CD4-positive, alpha-beta T cell treated with Interleukin-2 at 100 ng/mL for 4 hours (primary cell): ENCODE results near the gene DAPK3.
"Not testable (repeated sequence)": the region's sequence is repeated elsewhere in the genome, so short reads cannot be mapped to it uniquely, and the experiment has no call there.

ENCODE experiments used
- DNase-seq: peaks from one replicate; pipeline ENCODE4 v3.0.0-alpha.2; 2020; ENCODE audit warnings: low spot score

The DAPK3 gene

DNA sequence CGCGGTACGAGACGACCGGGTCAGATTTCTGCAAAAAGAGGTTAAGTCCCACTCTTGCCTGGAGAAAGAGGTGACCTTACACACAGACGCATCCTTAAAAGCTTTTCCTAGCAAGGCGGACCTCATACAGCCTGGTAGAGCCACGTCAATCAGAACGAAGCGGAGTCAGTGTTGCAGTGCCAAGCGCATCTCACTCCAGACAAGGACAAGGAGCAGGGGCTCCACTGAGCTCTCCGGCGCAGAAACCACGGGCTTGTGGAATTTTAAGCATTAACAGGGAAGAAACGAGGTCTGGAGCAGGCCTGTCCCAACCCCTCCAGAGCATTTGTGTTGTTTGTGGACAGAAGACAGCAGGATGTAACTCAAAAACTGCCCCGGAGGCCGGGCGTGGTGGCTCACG lies 7.2 kb upstream of the DAPK3 start:
- no peak for DNase-seq

DNA sequence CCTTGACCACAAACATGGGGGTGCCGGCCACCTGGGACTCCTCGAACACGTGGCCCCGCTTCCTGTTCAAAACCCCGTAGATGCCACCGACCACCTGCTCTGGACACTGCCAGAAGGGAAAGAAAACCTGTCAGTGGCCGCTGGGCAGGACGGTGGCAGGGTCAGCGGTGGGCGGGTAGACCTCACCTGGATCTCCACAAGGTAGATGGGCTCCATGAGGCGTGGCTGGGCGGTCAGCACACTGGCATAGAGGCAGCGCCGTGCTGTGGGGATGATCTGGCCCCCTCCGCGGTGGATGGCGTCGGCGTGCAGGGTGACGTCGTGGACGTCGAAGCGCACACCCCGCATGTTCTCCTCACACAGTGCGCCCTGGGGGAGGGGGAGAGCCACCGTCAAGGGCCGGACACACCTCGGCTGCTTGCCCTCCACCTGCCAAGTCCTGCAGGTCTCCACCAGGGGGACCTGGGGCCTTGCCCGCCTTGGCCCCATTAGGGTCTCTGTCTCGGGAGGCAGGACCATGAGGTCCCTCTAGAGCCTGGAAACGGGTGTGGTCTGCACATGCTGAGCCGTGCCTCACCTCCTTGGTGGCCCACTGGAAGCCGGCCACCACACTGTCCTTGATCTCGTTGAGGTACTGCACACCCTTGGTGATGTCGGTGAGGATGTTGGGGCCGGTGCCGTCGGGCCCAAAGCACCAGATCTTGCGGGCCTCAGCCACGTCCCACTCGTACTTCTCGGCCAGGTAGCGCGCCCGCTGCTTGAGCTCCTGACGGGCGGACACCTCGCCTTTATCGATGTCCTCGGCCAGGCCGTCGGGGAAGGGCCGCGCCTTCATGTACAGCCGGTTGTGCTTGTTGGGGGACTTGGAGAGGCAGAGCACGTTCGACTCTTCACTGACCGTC lies 6.6 kb upstream of the DAPK3 start:
- no peak for DNase-seq

DNA sequence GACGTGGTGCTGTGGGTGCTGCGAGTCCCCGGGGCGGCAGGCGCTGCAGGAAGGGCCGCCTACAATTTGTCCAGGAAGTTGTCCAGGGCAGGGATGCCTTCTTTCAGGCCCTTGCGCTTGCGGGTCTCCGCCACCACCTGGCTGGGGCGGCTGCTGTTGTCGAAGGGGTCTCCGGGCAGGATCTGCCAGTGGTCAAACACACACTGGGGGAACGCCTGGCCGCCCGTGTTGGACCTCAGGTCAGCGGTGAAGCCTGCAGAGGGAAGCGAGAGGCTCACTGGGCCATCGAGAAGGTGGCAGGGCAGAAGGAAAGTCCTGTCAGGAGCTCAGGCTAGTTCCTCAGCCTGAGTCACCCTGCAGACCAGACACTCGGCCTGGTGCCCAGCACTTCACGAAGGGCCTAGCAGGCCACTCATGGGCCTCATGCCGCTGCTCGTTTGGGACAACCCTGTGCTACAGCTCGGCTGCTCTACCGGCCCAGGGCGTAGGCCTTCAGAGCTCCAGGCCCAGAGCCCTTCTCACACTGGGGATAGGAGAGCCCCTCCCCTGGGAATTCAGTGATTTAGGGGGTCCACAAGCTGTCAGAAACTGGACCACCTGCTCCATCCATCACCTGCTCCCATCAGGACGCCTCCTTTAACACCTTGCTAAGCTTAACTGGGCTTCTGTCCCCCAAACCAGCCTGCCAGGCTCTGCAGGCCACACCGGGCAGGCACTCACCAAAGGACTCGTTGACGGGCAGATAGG lies 5.8 kb upstream of the DAPK3 start:
- DNase-seq, result no peak

DNA sequence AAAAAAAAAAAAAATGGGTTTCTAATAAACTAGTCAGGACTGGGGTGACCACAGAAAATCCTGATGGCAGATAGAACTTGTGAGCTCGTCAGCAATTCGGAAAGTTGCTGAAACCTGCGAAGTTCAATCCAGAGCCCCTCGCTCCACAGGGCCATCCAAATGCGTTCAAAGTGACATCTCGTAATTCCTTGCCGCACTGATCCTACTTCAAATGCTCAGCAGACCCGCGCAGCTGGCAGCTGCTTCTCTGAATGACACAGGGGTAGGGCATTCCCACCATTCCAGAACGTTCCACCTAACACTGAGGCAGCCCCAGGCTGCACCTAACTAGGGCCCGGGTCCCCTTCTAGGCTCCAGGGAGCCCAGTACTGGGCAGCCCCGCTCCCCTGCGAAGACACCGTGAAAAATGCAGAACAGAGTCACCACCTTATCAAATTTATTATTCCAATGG lies 4.8 kb upstream of the DAPK3 start:
- no peak for DNase-seq

DNA sequence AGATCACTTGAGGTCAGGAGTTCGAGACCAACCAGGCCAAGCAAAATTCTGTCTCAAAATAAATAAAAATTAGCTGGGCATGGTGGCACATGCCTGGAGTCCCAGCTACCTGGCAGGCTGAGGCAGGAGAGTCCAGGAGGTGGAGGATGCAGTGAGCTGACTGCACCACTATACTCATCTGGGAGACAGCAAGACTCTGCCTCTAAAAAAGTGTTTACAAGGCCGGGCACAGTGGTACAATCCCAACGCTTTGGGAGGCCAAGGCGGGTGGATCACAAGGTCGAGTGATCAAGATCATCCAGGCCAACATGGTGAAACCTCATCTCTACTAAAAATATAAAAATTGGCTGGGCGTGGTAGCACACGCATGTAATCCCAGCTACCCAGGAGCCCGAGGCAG lies 4.2 kb upstream of the DAPK3 start:
- DNase-seq, result no peak

DNA sequence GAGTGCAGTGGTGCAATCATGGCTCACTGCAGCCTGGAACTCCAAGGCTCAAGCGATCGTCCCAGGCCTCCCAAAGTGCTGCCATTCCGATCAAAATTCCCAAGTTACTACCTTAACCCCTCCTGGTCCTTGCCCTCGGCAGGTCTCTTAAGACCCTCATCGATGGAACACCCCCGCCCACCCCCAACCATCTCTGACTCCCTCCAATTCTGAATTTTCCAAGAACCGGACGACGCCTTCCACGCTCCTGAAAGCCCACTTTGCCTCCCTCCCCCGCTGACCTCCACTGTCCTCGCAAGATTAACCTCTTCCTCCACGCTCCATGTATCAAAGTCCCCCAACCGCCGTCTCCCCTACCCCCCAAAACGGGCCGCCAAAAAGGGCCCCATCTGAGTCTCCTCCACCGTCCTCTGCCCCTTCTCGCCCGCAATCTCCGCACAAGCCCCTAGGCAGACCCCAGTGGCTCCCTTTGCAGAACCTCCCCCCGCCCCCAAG lies 539 bp downstream of the DAPK3 start:
- DNase-seq, result no peak

DNA sequence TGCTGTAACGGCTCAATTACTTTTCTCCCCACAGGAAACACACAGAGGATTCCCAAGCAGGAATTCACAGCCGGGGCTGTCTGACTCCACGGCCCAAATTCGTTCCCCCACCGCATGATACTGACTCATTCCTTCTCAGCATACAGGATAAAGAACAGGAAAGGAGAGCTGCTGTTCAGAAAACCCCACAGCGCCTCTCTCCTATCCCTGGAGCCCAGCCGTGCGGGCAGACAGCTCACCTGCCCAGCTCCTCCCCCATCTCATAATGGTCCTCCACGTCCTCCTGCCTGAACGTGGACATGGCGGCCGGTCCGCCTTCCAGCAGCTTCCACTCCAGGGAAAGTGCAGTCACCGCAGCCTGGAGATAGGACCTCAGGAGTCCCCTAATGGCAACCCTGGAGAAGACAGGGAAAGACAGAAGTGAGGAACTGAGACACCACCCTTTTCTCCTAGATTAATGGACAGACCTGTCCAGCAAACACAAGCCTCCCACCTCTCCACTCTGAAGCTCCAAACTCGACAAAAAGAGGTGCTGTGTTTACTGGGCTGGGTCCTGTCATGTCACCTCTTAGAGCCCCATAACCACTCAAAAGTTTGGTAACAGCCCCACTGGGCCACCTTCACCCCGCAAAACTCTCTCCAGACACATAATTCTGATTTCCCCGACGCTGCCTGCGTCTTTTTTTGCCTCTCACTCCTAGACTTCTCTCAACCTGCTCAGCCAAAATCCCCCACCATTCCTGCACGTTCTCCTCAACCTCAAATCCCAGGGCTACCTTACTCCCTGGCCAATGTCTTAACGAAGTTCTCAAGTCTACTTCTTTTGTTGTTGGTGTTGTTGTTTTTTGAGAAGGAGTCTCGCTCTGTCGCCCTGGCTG lies 1.2 kb downstream of the DAPK3 start:
- DNase-seq, result no peak

DNA sequence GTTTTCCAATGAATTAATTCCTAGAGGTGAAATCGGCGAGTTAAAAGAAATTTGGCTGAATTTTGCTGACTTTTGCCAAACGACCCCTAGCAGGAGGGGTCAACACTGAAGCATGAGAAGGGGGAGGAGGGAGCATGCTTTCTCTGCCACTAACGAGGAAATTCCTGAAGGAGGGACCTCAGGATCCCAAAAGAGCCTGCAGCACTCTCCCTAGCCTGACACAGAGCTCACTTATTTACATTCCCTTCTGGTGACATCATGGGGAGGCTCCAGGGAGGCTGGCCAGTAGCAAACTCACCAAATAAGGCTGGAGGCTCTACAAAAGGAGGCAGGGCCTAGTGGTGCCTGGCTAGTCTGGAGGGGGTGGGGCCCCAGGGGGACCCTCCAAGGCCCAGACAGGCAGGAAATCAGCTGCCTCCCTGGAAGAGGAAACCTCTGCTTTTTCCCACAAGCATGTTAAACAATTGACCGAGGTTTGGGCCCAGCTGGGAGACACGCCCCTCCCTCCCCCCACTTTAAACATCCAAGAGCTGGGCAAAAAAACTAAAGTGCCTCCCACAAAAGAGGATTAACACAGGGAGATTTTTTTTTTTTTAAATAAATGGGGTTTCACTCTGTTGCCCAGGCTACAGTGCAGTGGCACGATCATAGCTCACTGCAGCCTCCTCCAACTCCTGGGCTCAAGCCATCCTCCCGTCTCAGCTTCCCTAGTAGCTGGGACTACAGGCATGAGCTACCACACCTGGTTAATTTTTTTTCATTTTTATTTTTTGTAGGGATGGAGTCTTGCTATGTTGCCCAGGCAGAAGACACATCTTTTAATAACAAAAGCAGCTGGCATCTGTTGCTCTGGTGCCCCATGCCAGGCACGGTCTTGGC lies 2.1 kb downstream of the DAPK3 start:
- DNase-seq, result no peak

DNA sequence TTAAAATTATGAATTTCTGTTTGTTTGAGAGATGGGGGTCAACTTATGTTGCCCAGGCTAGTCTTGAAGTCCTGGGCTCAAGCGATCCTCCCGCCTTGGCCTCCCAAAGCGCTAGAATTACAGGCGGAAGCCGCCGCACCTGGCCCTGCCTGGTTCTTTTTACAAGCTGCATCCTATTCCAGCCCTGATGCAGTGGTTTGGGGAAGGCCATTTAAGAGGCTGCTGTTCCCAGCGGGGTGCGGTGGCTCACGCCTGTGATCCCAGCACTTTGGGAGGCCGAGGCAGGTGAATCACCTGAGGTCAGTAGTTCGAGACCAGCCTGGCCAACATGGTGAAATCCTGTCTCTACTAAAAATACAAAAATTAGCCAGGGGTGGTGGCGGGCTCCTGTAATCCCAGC lies 2.9 kb downstream of the DAPK3 start:
- DNase-seq, result not testable (repeated sequence)

DNA sequence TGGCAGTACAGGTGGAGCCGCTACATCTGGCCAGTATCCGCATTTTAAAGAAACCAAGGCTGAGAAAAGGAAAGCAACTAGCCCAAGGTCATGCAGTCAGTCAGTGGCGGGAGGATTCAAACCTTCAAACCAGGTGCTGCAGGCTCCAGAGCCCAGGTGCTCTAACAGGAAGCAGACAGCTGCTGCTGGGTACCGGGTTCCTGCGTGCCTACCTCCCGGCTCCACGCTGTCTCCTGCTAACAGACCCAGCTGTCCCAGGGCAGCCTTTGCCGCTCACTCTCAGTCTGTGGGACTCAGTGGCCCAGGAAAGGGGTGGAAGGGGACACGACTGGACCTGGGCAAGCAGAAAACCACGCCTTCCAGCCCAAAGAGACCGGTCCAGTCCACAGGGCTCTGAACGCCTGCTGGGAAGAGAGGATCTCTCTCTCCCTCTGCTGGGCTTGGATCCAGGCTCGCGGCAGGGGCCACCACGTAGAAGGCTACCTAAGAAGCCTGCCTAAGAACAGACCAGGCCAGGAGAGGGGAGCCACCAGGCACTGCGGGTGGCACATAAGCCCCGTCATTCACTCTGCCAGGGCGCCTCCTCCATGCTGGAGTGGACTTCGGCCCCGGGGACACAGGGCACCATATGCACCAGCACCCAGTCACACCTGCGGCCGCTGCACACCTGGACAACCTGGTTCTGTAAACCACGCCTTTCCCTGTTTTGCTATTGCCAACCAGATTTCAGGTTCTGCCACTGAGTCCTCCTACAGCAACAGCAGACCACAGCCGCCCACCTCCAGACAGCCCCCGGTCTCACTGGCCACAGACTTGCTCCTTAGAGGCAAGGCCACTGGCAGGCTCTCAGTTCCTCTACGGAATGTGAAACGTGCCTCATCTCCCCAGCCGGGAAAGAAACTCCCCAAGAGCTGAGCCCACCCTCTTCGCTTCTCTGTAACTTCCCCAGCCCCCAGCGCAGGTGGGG lies 4.6 kb downstream of the DAPK3 start:
- DNase-seq, result no peak

DNA sequence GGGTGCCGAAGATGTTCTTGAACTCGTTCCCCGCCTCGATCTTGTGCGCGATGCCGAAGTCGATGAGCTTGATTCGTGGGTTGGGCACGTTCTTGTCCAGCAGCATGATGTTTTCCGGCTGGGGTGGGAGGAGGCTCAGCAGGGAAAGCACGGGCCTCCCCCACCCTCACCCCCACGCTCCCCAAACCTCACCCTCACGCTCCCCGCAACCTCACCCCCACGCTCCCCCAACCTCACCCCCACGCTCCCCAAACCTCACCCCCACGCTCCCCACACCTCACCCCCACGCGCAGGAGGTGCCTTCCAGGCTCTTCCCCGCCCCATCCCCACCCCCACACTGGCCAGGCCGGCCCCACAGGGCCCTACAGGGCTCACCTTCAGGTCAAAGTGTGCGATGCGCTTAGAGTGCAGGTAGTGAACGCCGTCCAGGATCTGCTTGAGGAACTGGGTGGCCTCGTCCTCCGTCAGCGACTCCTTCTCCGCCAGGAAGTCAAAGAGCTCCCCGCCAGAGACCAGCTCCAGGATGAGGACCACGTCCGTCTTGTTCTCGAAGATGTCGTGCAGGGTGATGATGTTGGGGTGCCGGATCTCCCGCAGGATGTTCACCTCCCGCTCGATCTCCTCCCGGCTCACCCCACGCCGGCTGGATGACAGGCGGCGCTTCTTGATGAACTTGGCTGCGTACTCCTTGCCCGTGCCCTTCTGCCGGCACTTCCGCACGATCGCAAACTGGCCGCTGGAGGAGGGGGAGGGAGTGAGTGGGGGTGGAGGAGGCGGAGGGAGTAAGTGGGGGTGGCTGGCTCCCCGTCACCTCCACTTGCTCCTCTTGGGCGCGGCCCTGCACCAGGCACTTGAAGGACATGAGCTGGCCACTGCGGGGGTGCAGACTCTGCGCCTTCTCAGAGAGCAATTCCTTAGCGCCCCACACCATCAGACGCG lies 6.4 kb downstream of the DAPK3 start:
- no peak for DNase-seq

DNA sequence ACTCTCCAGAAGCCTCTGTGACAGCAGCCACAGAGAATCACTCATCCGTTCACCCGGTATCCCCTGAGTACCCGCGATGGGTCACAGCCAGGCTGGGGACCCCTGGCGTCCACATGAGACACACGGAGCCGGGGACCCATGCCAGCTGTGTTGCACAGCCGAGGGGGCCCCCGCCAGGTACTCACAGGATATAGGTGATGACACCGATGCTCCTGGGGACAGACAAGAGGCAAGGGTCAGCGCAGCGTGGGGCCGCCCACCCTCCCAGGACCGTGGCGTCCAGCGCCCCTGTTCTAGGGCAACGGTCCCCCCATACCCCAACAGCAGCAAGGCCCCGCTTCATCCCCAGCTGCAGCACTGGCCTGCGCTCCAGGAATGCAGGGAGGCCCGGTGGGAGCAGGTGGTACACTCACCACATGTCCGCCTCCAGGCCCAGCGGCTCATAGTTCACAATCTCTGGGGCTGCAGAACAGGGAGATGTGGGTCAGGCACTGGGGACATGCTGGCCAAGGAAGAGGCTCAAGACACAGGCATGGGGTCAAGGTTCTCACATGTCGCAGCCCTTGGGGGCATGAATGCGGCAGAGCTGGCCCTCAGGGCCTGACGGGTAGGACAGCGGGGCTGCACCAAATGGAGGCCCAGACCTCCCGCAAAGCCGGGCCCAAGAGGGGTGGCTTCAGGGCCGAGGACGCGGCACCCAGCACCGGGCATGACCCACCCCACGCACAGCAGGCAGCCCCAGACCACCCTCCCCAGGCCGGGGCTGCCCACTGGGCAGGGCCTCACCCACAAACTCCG lies 7.2 kb downstream of the DAPK3 start:
- no peak for DNase-seq

DNA sequence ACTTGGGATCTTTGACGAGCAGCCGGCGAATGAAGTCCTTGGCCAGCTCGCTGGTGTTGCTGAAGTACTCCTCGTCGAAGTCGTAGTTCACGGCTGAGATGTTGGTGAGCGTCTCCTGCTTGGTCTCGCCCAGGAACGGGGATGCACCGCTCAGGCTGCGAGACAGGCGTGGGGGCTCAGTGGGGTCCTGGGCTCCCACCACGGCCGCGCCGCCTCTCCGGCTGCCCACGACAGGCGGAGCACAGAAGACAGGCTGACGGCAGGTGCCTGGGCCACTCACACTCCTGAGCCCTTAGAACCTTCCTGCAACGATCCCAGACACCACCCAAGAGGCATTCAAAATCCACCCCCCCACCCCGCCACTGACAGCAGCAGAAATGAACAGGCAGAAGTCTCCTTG lies 9.9 kb downstream of the DAPK3 start:
- no peak for DNase-seq

DNA sequence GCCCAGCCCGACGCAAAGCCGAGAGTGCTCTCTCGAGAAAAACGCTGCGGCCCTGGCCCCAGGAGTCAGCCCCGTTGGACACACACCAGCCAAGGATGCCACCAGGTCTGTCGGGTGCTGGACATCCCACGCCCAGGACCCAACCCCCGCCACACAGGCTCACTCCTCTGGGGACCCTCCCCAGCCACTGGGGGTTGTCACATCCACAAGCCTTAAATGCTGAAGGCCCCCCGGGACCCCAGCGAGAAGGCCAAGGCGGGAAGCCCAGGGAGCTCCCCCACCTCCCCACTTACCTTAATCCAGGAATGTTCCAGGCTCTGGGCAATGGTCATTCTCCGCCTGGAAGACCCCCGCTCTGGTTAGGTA lies 11.2 kb downstream of the DAPK3 start:
- no peak for DNase-seq

DNA sequence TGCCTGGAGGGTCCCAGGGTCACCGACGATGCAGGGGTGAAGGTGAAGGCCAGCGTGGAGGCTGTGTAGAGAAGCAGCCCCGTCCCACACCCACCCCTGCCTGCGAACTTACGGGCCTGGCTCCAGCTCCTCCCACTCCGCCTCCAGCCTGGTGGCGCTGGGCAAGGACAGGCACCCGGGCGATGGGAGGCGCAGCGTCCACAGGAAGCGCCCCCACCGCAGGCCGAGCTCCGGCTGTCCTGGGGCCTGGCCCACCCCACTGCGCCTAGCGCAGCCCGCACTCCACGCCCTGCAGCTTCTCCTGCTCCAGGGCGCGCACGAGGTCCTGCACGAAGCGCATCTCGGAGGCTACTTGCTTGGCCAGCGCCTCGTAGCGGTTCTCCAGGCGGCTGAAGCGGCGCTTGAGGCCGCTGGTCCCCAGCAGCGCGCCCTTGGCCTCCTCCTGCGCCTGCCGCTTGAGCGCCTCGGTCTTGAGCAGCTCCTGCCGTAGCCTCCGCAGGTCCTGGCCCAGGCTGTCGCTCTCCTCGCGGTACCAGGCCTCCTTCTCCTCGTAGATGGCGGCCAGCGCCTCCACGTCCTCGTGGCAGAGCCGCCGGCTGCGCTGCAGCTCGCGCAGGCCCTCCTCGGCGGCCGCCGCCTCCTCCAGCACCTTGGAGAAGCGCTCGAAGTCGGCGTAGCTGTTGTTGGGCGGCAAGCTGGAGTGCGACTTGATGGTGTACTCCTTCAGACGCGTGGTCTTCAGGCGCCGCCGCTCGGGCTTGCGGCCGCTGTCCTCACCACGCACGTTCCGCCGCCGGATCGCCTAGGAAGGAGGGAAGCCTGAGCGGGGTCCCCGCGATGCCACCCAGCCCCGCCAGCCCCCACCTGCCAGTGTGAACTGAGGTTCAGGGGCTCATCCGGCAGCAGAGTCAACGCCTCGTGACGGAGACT lies 11.8 kb downstream of the DAPK3 start:
- no peak for DNase-seq

DNA sequence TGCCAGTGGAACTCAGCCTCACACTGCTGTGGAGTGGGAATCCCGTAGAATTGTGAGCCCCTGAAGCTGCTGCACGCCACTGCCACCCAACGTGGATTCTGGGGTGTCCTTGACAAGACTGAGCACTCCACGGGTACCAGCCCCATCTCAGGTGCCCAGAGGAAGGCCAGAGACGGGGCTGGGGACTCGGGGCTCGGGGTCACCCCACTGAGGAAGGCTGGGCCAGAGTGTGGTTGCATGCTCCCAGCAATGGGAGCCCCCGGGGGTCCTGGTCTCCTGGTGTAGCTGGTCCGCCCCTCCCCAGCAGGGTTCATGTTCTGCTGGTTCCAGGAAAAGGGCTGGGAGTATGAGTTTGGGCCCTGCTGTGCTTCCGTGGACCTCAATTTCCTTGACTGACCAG lies 15.2 kb downstream of the DAPK3 start:
- DNase-seq, result no peak

DNA sequence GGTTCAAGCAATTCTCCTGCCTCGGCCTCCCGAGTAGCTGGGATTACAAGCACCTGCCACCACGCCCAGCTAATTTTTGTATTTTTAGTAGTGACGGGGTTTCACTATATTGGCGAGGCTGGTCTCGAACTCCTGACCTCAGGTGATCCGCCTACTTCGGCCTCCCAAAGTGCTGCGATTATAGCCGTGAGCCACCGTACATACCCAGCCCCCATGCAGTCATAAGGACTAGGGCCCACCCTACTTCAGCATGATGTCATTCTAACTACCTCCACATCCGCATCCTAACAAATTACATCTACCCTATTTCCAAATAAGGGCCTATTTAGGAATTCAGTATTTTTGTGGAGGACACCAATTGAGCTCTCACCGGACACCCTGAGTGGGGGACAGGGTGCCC lies 15.6 kb downstream of the DAPK3 start:
- not testable (repeated sequence) for DNase-seq
